Calu3 (cell line): ENCODE results near the gene COPZ1. TPM values are rescaled to one million over a fixed set of nuclear protein-coding genes. Genes with fewer than 3 reads are reported as not detected.

ENCODE experiments used
- BruUV-seq: library from RNA; stranded (reverse); fragments of 400-500 nt; replicated peaks from 2 replicates; lab custom pipeline; 2021; lab: Mats Ljungman, UMichigan
- CTCF ChIA-PET: fragments of 300-600 bp; sonication (Branson Sonifier 250); formaldehyde crosslinking; loops from one replicate; lab custom pipeline; 2022; ENCODE audit warnings: antibody characterized with exemption; lab: Charles Lee
- DNase-seq: peaks from one replicate; pipeline ENCODE4 v3.0.0; 2022
- H3K27ac Mint-ChIP-seq: one replicate; pipeline ENCODE4 v1.8.0; 2022; ENCODE audit warnings: mixed read lengths; ENCODE audit not compliant: unreplicated experiment
- H3K27me3 Mint-ChIP-seq: one replicate; pipeline ENCODE4 v1.8.0; 2022; ENCODE audit warnings: mixed read lengths; ENCODE audit not compliant: unreplicated experiment
- H3K36me3 Mint-ChIP-seq: one replicate; pipeline ENCODE4 v1.8.0; 2022; ENCODE audit warnings: mild to moderate bottlenecking, moderate library complexity, mixed read lengths; ENCODE audit not compliant: insufficient read depth, unreplicated experiment
- H3K4me1 Mint-ChIP-seq: one replicate; pipeline ENCODE4 v1.8.0; 2022; ENCODE audit warnings: mild to moderate bottlenecking, low read depth, mixed read lengths; ENCODE audit not compliant: unreplicated experiment
- H3K4me3 Mint-ChIP-seq: one replicate; pipeline ENCODE4 v1.8.0; 2022; ENCODE audit warnings: mild to moderate bottlenecking, low read depth, moderate library complexity, mixed read lengths; ENCODE audit not compliant: unreplicated experiment
- H3K9me3 Mint-ChIP-seq: one replicate; pipeline ENCODE4 v1.8.0; 2022; ENCODE audit warnings: low read depth, mixed read lengths; ENCODE audit not compliant: unreplicated experiment
- CTCF ChIP-seq: fragments of 200-600 bp; IDR thresholded peaks from one replicate; pipeline ENCODE4 v1.8.0; 2022; ENCODE audit warnings: antibody characterized with exemption; ENCODE audit not compliant: unreplicated experiment
- intact Hi-C: fragments of 100-400 bp; cut with micrococcal nuclease; formaldehyde crosslinking; loops from one replicate; pipeline ENCODE4 v1.10.0; 2022; ENCODE audit not compliant: unreplicated experiment
- total RNA-seq: library from RNA; stranded (reverse); gene quantifications from 2 replicates; pipeline ENCODE4 v1.2.3, GENCODE V29; 2022

COPZ1 gene
- total RNA-seq, 1 experiment from 2014 or later = 173 TPM

DNA sequence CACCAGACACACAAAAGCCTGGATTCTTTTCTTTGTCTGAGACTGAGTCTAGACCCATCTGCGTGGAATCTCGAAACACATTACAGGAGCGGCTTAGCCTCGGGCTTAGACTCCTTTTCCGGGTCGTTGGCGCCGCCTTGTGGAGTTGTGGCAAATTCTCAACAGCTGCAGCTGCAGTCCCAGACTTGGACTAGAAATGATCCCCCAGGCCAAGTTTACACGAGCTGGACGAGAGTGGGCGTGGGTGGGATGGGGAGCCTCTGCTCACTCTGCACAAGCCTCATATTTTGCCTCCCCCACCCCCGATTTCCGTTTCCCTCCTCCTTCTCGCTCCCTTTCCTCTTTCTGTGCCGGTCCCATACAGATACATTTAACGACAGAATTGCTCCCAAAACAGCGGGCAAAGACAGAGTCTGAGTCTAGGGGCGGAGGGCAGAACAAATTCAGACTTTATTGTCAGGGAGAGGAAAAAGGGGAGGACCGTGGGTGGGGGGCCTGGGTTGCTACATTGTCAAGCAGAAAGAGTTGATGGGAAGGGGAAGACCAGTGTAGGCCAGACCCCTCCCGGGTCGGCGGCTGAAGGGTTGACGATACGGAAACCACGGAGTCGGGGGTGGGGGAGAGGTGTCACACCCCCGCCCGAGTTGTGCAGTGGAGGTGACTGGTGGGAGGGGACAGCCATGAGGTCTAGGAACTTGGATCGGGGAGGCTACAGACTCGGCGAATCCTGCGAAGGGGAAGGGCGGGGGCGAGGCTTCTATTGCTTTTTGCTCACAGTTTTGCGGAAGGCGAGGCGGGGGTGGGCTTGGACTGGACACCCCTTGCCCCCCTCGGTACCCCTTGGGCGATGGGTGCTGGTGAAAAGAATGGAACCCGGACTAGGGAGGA is 44.0 kb downstream of the COPZ1 start:
- H3K9me3 Mint-ChIP-seq = no peaks in the 10 kb centered on the region
- TF ChIP-seq CTCF = peak; percentile 57
- peaks cover 45% of the 10 kb centered on the region for H3K4me1 Mint-ChIP-seq
- peak overlapping the region; percentile 78 for H3K4me3 Mint-ChIP-seq
- H3K36me3 Mint-ChIP-seq = peaks cover 17% of the 10 kb centered on the region
- CTCF ChIA-PET = interaction anchor here (0.6 to 1.5 kb wide), 11 partner anchors 10 to 150 kb away, joined by 3 to 14 read pairs (median 5); no protein-coding TSS in a partner anchor
- BruUV-seq = no TSS peak
- DNase-seq = peak; percentile 93
- peak overlapping the region; percentile 58 for H3K27ac Mint-ChIP-seq
- intact Hi-C loops = loop anchor here (2.0 to 10.0 kb wide), 2 partner anchors 114 to 148 kb away; no protein-coding TSS in a partner anchor
- H3K27me3 Mint-ChIP-seq = peaks cover 40% of the 10 kb centered on the region

- H3K36me3 Mint-ChIP-seq = peaks cover 17% of the 10 kb centered on the region
- intact Hi-C loops = loop anchor here (1.0 to 10.0 kb wide), 3 partner anchors 10 to 149 kb away; no protein-coding TSS in a partner anchor
- H3K4me3 Mint-ChIP-seq = peak overlapping the region; percentile 78
- no peak for TF ChIP-seq CTCF
- CTCF ChIA-PET = interaction anchor here (0.8 to 1.8 kb wide), 13 partner anchors 9 to 151 kb away, joined by 3 to 34 read pairs (median 4); partner anchors contain the start of genes CBX5, COPZ1 and HNRNPA1
- no peaks in the 10 kb centered on the region for H3K9me3 Mint-ChIP-seq
- H3K27me3 Mint-ChIP-seq = peaks cover 33% of the 10 kb centered on the region
- BruUV-seq = no TSS peak
- peak overlapping the region; percentile 58 for H3K27ac Mint-ChIP-seq
- H3K4me1 Mint-ChIP-seq = peaks cover 52% of the 10 kb centered on the region
- no peak for DNase-seq
Measured at GRCh38 chr12:54369597-54370131, 44.7 kb downstream of the COPZ1 start.

DNA sequence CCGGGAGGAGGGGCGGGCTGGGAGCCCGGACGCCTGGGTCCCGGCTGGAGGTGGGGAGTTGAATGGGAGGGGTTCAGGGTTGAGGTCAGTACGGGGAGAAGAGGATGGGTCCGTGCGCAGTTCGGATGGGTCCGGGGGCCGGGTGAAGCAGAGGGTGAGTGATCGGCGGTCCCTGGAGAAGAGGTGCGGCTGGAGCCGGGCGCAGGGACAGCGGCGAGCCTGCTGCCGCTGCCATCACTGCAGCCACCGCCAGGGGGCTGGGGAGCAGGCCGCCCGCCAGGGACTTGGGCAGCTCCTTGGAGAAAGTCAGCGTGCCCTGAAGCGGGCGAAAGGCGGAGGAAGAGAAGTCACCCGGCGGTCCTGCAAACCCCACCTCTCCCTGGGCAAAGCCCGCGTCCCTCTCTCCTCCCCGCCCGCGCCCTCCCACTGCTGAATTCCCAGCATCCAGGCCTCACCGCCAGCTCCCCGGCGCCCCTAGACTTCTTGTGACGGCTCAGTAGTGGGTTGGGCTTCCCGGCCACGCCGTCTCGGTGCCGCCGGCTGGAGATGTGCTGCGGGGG is 45.3 kb downstream of the COPZ1 start:
- peaks cover 30% of the 10 kb centered on the region for H3K27me3 Mint-ChIP-seq
- peak; percentile 94 for DNase-seq
- H3K36me3 Mint-ChIP-seq = peaks cover 17% of the 10 kb centered on the region
- H3K27ac Mint-ChIP-seq = no peak overlapping the region
- peaks cover 58% of the 10 kb centered on the region for H3K4me1 Mint-ChIP-seq
- intact Hi-C loops = loop anchor here (1.0 kb wide), 1 partner anchor 9 kb away; no protein-coding TSS in a partner anchor
- CTCF ChIA-PET = interaction anchor here (0.5 to 1.8 kb wide), 14 partner anchors 9 to 152 kb away, joined by 3 to 34 read pairs (median 4); partner anchors contain the start of genes CBX5, COPZ1 and HNRNPA1
- peak; percentile 98 for TF ChIP-seq CTCF
- H3K4me3 Mint-ChIP-seq = peak overlapping the region; percentile 78
- BruUV-seq = no TSS peak
- no peaks in the 10 kb centered on the region for H3K9me3 Mint-ChIP-seq

- peak; percentile 87 for DNase-seq
- H3K27me3 Mint-ChIP-seq = peaks cover 30% of the 10 kb centered on the region
- CTCF ChIA-PET = interaction anchor here (0.5 to 1.8 kb wide), 7 partner anchors 8 to 187 kb away, joined by 3 to 34 read pairs (median 7); partner anchors contain the start of gene COPZ1
- intact Hi-C loops = no loop called here
- H3K9me3 Mint-ChIP-seq = no peaks in the 10 kb centered on the region
- no TSS peak for BruUV-seq
- TF ChIP-seq CTCF = no peak
- peaks cover 61% of the 10 kb centered on the region for H3K4me1 Mint-ChIP-seq
- H3K36me3 Mint-ChIP-seq = peaks cover 17% of the 10 kb centered on the region
- peak overlapping the region; percentile 30 for H3K4me3 Mint-ChIP-seq
- H3K27ac Mint-ChIP-seq = peak overlapping the region; percentile 62
Measured at GRCh38 chr12:54371328-54372112, 46.6 kb downstream of the COPZ1 start.
